Measurements from ENCODE around the gene MRPS23.

MRPS23 gene

DNA sequence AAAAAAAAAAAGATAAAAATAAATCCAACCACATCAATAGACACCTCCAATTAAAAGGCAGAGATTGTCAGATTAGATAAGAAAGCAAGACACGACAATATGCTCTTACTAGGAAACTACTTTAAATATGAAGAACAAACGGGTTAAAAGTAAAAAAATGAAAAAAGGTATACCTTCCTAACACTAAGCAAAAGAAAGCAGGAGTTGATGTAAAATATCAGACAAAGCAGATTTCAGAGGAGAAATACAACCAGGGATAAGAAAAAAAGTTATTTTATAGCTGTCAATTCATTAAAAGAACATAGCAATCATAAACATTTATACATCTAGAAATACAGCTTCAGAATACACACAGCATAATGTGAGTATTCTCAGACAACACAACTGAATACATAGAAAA lies 55.0 kb downstream of the MRPS23 start:
- no peak for DNase-seq

GRCh38 chr17:57788725-57789124 lies 61.1 kb downstream of the MRPS23 start:
- no peak for DNase-seq

DNA sequence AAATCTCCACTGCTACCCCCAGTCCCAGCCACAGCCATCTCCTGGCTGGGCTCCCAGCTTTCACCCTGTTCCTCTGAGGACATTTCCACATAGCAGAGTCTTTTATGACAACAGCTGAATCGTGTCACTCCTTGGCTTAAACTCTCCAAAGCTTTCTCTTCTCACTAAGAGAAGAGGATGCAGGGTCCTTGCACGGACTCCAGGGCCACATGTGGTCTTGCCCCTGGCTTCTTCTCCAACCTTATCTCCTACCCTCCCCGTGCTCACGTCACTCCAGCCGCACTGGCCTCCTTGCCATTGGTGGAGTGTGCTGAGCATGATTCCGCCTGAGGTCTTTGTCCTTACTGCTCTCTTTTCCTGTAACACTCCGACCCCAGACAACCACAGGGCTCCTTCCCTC lies 64.8 kb downstream of the MRPS23 start:
- DNase-seq = no peak

All from fibroblast of skin of back (primary cell).